ENCODE data around the gene RABGGTA. TPM values are rescaled to one million over a fixed set of nuclear protein-coding genes. Genes with fewer than 3 reads are reported as not detected.

Gene RABGGTA
- total RNA-seq, 2 experiments from 2014 or later = 24.3 to 27.3 TPM

- BruUV-seq (replicated peaks) = no TSS peak
- no peak within 1 kb of the TSS for H2AFZ ChIP-seq (ENCODE audit: low read length)
- TF ChIP-seq CTCF (conservative IDR thresholded peaks at IDR 0.05; ENCODE audit: low read length) = peak; percentile 98
- no peak for TF ChIP-seq EZH2phosphoT487 (IDR thresholded peaks at IDR 0.05; ENCODE audit: borderline replicate concordance, low read depth, low read length)
- CTCF ChIA-PET (ENCODE audit: unreplicated experiment) = interaction anchor here (0.5 to 3.1 kb wide), 9 partner anchors 15 to 135 kb away, joined by 3 to 17 read pairs (median 3); partner anchors contain the start of genes RABGGTA and TINF2
- H3K9me3 ChIP-seq (ENCODE audit: low read length) = no peaks in the 10 kb centered on the region
- peak; percentile 67 for DNase-seq (ENCODE audit: low spot score)
- H3K9me2 ChIP-seq (ENCODE audit: insufficient read depth, low read length) = no peaks in the 10 kb centered on the region
- H3K36me3 ChIP-seq (ENCODE audit: insufficient read depth, low read length) = peaks cover 94% of the 10 kb centered on the region
- intact Hi-C loops (cut with micrococcal nuclease; ENCODE audit: unreplicated experiment) = no loop called here
- no peak within 1 kb of the TSS for H3K4me2 ChIP-seq (ENCODE audit: low read length)
- no peak within 1 kb of the TSS for H3K27ac ChIP-seq (ENCODE audit: low read depth, low read length, poor library complexity, severe bottlenecking)
- peaks cover 24% of the 10 kb centered on the region for H3K4me1 ChIP-seq (ENCODE audit: insufficient read depth, low read length, poor library complexity, severe bottlenecking)
- no peak within 1 kb of the TSS for H3K4me3 ChIP-seq (ENCODE audit: low read depth, low read length, poor library complexity, severe bottlenecking)
- POLR2A ChIA-PET = interaction anchor here (0.6 to 1.4 kb wide), 4 partner anchors 8 to 321 kb away, joined by 3 to 4 read pairs (median 3); partner anchors contain the start of genes DHRS1 and NOP9
- no peaks in the 10 kb centered on the region for H4K20me1 ChIP-seq (ENCODE audit: insufficient read depth, low read length)
- no peaks in the 10 kb centered on the region for H3K79me2 ChIP-seq (ENCODE audit: insufficient read depth, low read depth, low read length)
Observed at GRCh38 chr14:24307575-24308341, 36.4 kb upstream of the RABGGTA start, which contains the start of gene CIDEB. Gene CIDEB (minus strand): TSS chr14:24307977. CDS start chr14:24307858, 119 bp downstream.

GRCh38 chr14:24307156-24307574, 35.8 kb upstream of the RABGGTA start:
- Histone ChIP-seq H4K20me1 (ENCODE audit: insufficient read depth, low read length) (no peaks in the 10 kb centered on the region), H3K27ac (ENCODE audit: low read depth, low read length, poor library complexity, severe bottlenecking) (no peak overlapping the region), H2AFZ (ENCODE audit: low read length) (no peak overlapping the region), H3K4me3 (ENCODE audit: low read depth, low read length, poor library complexity, severe bottlenecking) (no peak overlapping the region), H3K9me2 (ENCODE audit: insufficient read depth, low read length) (no peaks in the 10 kb centered on the region), H3K36me3 (ENCODE audit: insufficient read depth, low read length) (peaks cover 97% of the 10 kb centered on the region), H3K4me1 (ENCODE audit: insufficient read depth, low read length, poor library complexity, severe bottlenecking) (peaks cover 18% of the 10 kb centered on the region), H3K4me2 (ENCODE audit: low read length) (no peak overlapping the region), H3K79me2 (ENCODE audit: insufficient read depth, low read depth, low read length) (no peaks in the 10 kb centered on the region), H3K9me3 (ENCODE audit: low read length) (no peaks in the 10 kb centered on the region)
- intact Hi-C loops (cut with micrococcal nuclease; ENCODE audit: unreplicated experiment) = no loop called here
- TF ChIP-seq EZH2phosphoT487 (IDR thresholded peaks at IDR 0.05; ENCODE audit: borderline replicate concordance, low read depth, low read length) (no peak), CTCF (conservative IDR thresholded peaks at IDR 0.05; ENCODE audit: low read length) (no peak)
- TSS peak; percentile 43 for BruUV-seq (replicated peaks)
- ChIA-PET POLR2A (interaction anchor here (1.4 kb wide), 1 partner anchor 8 kb away, joined by 3 read pairs; the partner anchor contains the start of genes DHRS1 and NOP9), CTCF (ENCODE audit: unreplicated experiment) (interaction anchor here (0.5 to 3.1 kb wide), 4 partner anchors 62 to 125 kb away, joined by 3 to 17 read pairs (median 7); partner anchors contain the start of gene TINF2)
- DNase-seq (ENCODE audit: low spot score) = no peak

All from OCI-LY7 (cell line).